GM21367 (cell line): ENCODE results near the gene SKAP1.
"Not testable (repeated sequence)": the region's sequence is repeated elsewhere in the genome, so short reads cannot be mapped to it uniquely, and the experiment has no call there.

ENCODE experiments used
- ATAC-seq: cut with Tn5 transposase; IDR thresholded peaks from one replicate; pipeline ENCODE4 v1.9.1; 2021; ENCODE audit not compliant: unreplicated experiment

Gene SKAP1

DNA sequence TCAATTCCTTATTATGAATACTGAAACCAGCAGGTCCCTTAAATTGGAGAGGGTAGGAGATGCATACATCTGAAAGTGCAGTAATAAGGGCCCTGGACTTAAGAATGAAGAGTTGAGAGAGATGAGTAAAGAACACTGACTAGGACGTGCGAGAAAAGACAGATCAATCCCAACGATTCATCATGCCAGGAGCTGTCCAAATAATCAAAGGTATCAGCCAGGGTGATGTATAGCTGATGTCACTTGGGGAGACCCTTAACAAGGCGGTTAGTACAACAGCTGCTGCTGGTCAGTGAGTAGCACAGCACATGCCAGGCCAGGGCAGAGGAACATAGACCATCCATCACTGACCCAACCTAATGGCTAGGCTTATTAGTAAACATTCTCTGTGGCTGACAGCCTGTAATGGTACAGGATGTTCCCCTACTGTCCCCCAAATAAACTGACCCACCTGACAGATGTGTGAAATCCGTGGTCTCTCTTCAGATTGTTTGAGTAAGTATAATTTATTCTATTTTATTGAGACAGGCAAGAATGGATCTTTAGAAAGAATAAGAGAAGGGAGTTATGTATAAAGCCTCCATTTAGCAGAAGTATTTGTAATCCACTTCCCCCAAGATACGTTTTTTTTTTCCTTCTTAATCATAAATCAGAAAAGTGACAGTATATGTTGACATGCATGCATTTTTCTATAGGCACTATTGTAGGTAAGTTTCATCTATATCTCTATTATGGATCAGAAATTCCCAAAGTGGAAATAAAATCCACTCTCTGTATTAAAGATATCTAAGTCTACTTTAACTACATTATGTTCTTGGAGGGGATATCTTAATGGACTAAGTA is 204.1 kb downstream of the SKAP1 start:
- ATAC-seq, result no peak

DNA sequence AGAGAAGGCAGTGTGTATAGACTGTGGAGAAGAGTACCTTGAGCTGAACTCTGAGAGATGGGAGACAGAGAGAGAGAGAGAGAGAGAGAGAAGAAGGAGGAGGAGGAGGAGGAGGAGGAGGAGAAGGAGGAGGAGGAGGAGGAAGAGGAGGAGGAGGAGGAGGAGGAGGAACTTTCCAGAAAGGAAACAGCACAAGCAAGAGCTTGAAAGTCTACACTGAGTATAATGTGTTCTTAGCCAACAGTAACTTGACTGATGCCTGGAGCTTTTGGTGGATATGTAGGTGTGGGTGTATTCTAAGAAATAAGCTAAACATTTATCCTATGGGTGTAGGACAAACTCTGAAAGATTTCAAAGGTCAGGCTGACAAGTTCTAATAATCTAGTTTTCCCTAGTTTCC is 206.1 kb downstream of the SKAP1 start:
- no peak for ATAC-seq

DNA sequence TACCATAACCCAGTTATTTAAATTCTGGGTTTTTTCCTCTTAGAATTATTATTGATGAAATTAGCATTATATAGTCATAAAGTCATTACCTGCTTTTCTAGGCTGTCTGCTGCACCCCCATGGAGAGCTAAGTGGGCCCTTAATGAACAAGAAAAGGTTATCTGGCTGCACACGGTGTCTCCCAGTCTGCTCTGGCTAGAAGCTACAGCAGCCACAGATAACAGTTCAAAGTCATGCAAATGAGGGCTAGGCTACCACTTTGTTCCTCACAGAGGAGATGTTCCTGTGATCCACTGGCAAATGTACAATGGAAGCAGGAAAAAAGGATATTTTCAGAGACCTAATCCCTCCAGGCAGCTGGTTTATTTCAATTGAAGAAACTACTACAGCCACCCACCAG is 210.4 kb downstream of the SKAP1 start:
- no peak for ATAC-seq

DNA sequence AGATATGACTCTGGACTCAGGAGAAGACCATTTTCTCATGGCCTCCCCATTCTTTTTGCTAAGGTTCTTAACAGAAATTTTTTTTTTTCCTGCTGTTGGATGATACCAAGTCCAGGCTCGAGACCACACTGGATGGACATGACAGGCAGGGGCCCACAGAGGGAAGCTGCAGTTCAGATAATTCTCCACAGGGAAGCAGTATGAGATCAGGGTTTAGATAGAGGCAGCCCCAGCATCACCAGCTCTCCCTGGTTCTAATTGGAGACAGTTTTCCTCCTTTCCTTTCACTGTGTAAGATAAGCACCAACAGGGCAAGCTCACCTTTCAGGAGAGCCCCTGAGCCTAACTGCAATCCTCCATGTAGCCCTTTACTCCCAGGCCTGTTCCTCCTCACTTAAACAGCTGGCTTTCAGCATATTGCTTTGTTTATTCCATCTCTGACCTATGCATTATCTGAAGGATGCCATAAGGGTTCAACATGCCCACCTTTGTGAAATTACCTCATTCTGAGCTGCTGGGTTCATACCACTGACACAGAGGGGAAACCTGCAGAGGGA is 214.4 kb downstream of the SKAP1 start:
- no peak for ATAC-seq

DNA sequence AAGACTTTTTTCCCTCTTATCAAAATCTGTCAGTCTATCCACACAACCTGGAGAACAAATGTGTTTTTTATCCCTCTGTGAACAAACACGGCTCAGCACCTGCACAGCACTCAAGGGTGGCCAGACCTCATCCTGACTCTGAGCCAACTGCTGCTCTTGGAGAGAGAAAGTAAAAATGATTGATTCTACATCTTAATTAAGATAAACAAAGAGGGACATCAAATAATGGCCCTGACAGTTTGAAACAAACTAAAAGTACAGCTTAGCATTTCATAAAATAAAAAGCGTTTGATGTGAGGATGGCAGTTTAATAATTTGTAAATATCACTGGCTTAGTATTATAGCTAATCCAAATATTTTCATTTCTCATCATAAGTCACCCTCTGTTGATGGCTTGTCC is 216.2 kb downstream of the SKAP1 start:
- no peak for ATAC-seq

DNA sequence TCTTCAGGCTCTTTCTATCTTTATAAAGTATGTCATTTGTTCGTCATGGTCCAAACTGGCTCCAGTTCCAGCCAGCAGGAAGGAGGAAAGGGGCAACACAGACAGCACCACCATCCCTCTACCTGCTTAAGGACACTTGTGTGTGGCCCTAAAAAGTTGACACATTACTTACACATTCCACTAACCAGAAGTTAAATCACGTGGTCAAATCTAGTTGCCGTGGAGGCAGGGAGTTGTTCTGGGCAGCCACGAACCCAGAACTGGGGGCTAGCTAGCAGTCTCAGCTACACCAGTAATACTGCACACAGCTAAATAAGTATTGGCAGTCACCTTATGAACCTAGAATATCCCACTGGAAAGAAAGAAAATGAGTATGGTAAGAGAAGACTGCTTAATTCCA is 218.2 kb downstream of the SKAP1 start:
- ATAC-seq, result no peak

DNA sequence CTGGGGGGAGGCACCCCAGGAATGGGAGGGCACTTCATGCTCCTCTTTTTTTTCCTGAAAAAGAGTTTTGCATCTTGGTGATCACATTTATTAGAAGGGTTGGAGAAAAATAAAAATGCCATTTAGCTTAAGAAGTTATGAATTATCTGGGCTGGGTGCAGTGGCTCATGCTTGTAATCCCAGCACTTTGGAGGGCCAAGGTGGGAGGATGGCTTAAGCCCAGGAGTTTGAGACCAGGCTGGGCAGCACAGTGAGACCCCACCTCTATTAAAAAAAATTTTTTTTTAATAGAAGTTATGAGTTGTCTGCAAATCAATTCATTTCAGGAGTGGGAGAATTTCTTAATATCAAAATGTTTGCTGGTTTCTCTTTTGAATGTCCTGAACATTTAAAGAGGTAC is 219.0 kb downstream of the SKAP1 start:
- no peak for ATAC-seq

DNA sequence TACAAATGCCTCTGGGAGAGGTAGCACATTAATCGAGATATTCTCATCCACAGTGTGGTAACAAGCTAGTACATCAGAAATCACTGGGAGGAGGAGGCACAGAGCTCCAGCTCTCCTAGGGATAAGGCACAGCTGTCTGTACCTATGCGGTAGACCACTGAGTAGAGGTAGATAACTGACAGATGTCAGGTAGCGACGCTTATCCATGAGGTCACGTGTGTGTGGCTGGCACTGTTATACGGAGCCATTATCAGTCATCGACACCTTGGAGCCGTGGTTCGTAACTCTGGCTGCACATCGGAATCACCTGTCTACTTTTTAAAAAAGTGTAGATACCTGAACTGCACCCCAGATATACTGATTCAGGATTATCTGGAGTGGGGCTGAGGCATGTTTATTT is 220.0 kb downstream of the SKAP1 start:
- ATAC-seq, result no peak

DNA sequence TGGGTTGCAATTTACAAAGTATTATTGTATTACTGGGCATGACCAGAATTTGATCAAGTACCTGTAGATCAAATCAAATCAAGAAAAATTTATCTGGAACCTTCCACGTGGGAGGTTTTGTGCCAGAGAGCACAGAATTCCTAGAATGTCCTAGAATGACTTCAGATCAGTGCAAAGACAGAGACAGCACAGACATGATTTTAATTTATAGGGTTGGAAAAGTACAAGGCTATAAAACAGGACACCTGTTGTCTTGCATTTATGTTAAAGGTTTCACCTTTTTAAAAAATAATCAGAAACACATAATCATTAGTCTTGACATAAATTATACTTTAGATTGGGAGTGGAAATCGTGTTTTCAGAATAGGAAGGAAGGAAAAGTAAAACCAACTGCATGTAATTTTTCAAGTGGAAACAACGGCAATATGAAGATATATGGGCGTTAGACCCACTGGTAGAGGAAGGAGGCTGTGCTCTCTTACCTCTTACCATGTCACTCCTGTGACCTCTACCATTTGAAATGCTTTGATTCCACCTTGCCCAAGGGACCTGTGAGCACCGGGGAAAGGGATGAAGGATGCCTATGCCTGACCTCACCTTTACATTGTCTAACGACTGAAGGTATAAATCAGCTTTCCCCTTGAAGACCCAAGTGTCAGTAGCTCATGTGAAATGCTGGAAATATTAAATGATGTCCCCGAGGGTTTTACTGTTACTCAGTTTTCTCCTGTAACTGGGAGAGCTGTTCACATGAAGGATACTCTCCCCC is 222.1 kb downstream of the SKAP1 start:
- ATAC-seq, result no peak

DNA sequence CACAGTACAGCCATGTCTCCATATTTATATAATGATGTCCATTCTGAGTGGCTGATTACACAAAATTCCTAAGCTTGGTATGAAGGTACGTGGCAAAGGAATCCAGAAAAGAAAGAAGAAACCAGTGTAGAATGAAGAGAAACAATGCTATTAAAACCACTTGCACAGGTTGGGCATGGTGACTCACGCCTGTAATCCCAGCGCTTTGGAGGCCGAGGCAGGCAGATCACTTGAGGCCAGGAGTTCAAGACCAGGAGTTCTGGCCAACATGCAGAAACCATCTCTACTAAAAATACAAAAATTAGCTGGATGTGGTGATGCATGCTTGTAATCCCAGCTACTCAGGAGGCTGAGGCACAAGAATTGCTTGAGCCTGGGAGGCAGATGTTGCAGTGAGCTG is 223.0 kb downstream of the SKAP1 start:
- ATAC-seq, result not testable (repeated sequence)

DNA sequence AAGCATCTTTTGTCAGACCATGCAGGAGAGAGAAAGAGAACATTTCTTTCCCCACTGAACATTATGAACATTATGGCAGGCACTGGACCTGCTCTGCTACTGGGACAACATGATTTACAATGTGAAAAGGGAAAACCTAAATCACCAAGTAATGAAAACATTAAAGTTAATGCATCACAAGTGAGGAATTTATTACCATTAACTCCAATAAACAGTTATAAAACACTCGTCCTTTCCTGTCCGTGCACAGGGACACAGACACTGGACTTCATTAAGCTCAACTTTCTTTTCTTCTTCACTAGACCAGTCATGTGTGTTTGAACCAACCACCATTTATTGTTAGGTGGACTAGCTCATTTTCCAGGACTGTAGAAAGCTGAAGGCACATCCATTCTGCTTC is 227.1 kb downstream of the SKAP1 start:
- ATAC-seq, result no peak

DNA sequence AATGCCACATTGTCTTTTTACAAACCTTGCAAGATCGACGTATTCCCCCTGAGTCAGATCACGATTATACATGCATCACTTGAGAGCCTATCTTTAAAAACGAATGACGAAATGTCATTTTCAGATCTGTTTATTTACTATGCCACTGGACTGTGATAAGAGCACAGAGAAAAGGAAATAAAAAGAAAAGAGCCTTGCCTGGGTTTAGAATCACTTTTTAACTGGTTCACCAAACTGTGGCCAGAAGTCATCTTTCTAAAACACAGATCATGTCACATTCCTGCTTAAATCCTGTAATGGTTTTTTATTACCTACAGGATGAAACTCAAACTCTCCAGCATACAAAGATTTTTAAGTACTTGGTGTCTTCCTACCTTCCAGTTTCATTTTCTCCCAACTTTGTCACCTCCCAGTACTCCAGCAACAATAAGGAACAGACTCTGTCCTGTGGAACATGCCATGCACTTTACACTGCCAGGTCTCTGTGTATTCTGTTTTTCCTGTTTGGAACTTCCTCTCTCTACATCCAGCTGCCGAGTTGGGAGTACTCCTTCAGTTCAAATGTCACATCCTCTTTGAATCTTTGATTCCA is 231.0 kb downstream of the SKAP1 start:
- no peak for ATAC-seq

DNA sequence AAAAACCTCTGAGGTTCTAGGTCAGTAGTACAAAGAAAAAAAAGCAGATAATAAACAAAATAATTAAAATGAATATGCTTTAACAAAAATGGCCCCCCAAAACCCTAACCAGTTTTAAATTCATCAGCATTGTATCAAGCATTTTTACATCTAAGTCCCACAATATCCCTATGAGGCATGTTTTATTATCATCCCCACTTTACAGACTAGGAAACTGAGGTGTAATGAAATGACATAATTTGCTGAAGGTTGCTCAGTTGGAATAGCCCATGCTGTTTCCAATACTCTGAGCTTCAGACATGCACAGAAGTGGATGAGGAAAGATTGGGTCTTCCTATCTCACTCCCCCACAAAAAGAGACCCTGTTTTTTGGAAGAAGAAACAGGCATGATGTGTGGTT is 234.1 kb downstream of the SKAP1 start:
- no peak for ATAC-seq

DNA sequence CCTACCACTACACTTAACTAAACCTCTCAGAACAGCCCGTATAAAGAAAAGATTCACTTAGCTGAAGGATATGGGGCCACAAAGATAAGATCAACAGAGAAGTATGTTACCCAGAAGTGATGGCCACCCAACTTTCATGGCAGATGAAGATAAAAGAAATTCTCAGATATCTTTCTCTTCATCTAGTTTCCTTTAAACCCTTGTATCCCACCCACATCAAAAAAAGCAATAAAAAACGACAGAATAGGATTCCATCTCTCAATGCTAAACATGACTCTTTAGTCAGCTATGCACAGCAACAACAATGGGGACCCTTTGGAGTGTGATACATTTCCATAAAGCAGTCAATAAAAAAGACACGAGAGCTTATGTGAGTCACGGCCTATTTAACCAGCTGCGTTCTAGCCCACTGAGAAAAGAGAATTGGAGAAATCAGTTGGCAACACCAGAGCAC is 235.9 kb downstream of the SKAP1 start:
- no peak for ATAC-seq

DNA sequence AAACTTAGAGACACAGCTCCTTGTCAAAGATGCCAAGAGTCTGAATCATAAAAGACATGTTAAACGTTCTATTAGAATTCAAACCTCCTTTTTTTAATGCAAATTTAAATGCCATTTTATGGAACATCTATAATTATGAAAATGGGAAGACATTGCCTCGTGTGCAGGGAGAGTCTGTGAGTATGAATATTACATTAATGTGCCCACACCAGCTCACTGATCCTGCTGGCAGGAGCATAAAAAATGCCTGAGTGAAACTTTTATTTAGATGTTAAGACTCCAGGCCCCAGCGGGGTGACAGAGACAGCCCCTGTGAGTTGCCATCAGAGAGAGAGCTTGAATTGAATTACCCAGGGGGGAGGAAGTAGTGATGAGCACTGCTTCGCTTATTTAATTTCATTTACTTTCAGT is 237.7 kb downstream of the SKAP1 start:
- ATAC-seq, result no peak

DNA sequence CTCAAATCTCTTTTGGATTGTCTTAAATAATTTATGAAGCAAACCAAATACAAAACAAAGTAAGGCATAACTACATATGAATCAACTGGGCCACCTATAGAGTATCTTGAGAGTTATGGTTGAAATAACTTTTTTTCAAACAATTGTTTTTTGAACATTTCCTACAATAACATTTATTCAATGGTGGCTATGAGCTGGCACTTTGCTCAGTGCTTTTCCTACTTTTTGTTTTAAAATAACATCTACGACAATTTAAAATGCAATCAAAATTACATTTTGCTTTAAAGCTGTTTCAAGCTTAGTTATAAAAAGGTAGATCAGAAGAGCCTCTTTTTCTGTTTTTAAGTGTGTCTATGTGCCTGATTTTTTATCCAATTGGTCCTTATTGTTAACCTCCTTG is 238.7 kb downstream of the SKAP1 start:
- no peak for ATAC-seq

DNA sequence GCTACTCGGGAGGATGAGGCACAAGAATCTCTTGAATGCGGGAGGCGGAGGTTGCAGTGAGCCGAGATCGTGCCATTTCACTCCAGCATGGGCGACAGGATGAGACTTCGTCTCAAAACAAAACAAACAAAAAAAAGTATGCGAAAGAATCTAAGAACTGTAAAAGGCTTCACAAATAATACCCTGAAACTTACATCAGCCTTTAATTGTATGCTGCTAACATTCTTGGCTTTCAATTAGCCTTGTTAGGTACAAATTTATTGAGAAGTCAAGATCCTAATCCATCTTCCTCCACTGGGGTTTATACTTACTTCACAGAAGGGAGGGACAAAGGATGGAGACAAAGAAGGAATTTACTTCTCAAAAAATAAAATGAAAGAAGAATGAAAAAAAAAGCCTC is 239.1 kb downstream of the SKAP1 start:
- ATAC-seq, result no peak

DNA sequence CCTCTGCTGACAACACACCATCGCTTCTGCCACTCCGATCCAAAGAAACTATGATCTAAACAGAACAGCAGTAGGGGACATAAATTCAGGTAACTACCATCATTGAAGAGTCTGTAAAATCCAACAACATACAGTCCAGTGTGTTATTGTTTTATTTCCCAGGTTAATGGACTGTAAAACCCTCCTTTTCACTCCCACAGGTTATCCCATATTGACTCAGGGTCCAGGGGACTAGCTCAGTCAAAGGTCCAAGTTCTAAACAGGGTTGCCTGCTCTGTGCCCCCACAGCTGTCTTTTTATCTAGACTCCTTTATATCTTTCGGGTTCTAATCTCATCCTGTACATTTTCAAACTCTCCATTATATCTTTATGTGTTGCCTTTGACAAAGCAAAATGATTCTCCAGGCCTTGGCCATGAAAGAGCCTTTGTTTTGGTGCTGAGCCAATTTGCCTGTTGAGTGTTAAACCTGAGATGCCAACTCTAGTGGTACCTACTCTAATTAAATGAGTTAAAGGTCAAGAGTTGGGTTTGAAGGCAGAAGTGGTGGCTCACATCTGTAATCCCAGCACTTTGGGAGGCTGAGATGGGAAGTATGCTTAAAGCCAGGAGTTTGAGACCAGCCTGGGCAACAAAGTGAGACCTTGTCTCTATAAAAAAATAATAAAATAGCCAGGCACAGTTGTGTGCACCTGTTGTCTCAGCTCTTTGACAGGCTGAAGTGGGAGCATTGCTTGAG is 242.0 kb downstream of the SKAP1 start:
- no peak for ATAC-seq

DNA sequence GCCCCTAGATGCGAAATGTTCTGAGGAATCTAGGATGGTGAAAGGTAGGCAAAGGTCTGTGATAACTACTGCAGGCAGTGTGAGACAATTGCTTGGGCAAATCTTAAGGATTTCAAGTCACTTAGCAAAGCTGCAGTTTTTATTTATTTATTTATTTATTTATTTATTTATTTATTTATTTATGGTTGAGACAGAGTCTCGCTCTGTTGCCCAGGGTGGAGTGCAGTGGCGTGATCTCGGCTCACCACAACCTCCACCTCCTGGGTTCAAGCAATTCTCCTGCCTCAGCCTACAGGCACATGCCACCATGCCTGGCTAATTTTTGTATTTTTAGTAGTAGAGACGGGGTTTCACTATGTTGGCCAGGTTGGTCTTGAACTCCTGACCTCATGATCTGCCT is 243.7 kb downstream of the SKAP1 start:
- ATAC-seq, result not testable (repeated sequence)

DNA sequence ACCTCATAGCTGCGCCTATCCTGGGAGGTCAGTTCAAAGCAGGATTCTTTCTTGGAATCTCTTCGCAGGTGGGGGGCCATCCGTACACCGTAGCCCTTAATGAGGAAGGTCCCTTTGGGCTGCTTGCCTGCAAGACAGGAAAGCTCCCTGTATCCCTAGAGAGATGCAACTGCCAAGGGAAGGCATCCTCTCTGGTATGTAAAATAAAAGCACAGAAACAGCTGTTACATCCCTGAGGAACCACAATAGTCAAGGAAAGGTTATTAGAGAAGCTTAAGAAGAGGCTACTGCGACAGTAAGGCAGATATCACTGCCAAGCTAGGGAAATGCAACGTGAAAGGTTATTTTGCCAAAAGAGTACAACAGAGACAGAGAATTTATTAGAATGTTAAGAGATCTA is 245.3 kb downstream of the SKAP1 start:
- ATAC-seq, result no peak

DNA sequence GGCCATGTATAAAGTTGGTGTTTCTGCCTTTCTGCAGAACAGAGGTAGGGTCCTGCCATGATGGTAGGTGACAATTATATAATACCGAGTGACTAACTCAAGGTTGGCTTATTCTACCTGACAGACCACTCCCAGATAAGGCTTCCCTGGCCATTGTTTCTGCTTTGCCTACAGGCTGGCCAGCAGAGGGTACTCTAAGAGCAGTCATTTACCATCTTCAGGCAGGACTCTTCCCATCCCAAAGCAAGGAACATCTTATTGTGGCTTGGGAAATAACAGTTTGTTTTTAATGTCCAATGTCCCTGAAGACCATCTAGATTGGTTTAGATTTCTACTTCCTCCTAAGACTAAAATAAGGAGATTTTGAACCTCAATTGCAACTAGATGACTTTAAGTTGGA is 248.4 kb downstream of the SKAP1 start:
- ATAC-seq, result no peak
